K562 (cell line): ENCODE results near the gene UBE2H. TPM values are rescaled to one million over a fixed set of nuclear protein-coding genes. Genes with fewer than 3 reads are reported as not detected.

Experiments used
- DACH1 ChIP-seq: fragments of 450-650 bp; IDR thresholded peaks from 2 replicates; pipeline ENCODE4 v1.6.1; 2018; ENCODE audit not compliant: partially characterized antibody
- ELK3 ChIP-seq: fragments of 450-650 bp; formaldehyde crosslinking; IDR thresholded peaks from 2 replicates; pipeline ENCODE4 v1.4.0; 2020; ENCODE audit warnings: mild to moderate bottlenecking
- FUS ChIP-seq: fragments of 200-400 bp; formaldehyde crosslinking; optimal IDR thresholded peaks from 2 replicates; pipeline ENCODE3; 2017; ENCODE audit warnings: low read depth, low read length
- GATA2 ChIP-seq: sonication (generic); formaldehyde crosslinking; IDR thresholded peaks from 2 replicates; pipeline ENCODE4 v1.4.0; 2020; ENCODE audit warnings: mild to moderate bottlenecking, missing genetic modification reagents
- HDAC1 ChIP-seq, 2 experiments: fragments of 450-650 bp; IDR thresholded peaks; 2 replicates each; pipeline ENCODE4 v1.6.1; 2016 to 2017; ENCODE audit warnings: inconsistent platforms in 1 of 2, mild to moderate bottlenecking in 1 of 2, moderate library complexity in 1 of 2
- IRF1 ChIP-seq: sonication (generic); formaldehyde crosslinking; IDR thresholded peaks from 2 replicates; pipeline ENCODE4 v1.8.0; 2022; ENCODE audit warnings: missing genetic modification reagents, mild to moderate bottlenecking, borderline replicate concordance
- KLF1 ChIP-seq: fragments of 450-650 bp; IDR thresholded peaks from 2 replicates; pipeline ENCODE4 v1.6.1; 2016; ENCODE audit warnings: missing genetic modification characterization, missing compliant biosample characterization
- MTF1 ChIP-seq: fragments of 250-450 bp; sonication (Bioruptor Pico); IDR thresholded peaks from 2 replicates; pipeline ENCODE4 v1.9.0; 2021; ENCODE audit warnings: moderate library complexity, mild to moderate bottlenecking, inconsistent platforms, borderline replicate concordance
- NRF1 ChIP-seq, 2 experiments: fragments of 450-650 bp; IDR thresholded peaks in 1 of 2; conservative IDR thresholded peaks in 1 of 2; 2 replicates each; pipeline ENCODE4 v1.6.1; 2014; ENCODE audit warnings: mild to moderate bottlenecking in 2 of 2
- POLR3A ChIP-seq: IDR thresholded peaks from 2 replicates; pipeline ENCODE4 v1.6.1; 2011; ENCODE audit warnings: borderline replicate concordance, mild to moderate bottlenecking, moderate library complexity; ENCODE audit not compliant: insufficient read length, insufficient read depth; ENCODE audit errors: extremely low read depth
- POU5F1 ChIP-seq: fragments of 150-350 bp; IDR thresholded peaks from 2 replicates; pipeline ENCODE4 v1.6.1; 2014; ENCODE audit warnings: borderline replicate concordance, low read length, low read depth, mild to moderate bottlenecking; ENCODE audit not compliant: partially characterized antibody
- PTBP1 ChIP-seq: fragments of 200-400 bp; formaldehyde crosslinking; IDR thresholded peaks from 2 replicates; pipeline ENCODE4 v1.6.1; 2017; ENCODE audit warnings: low read depth, low read length
- RB1 ChIP-seq: fragments of 450-650 bp; IDR thresholded peaks from 2 replicates; pipeline ENCODE4 v1.6.1; 2017; ENCODE audit warnings: low read depth, mild to moderate bottlenecking
- SNRNP70 ChIP-seq: fragments of 200-400 bp; formaldehyde crosslinking; optimal IDR thresholded peaks from 2 replicates; pipeline ENCODE3; 2017; ENCODE audit warnings: low read depth, low read length
- ZBTB5 ChIP-seq: fragments of 450-650 bp; IDR thresholded peaks from 2 replicates; pipeline ENCODE4 v1.6.1; 2017; ENCODE audit warnings: antibody characterized with exemption
- ZNF12 ChIP-seq: sonication (generic); formaldehyde crosslinking; IDR thresholded peaks from 2 replicates; pipeline ENCODE4 v1.4.0; 2020; ENCODE audit warnings: mild to moderate bottlenecking, missing genetic modification reagents
- ZNF133 ChIP-seq: fragments of 250-450 bp; sonication (Bioruptor Pico); IDR thresholded peaks from 2 replicates; pipeline ENCODE4 v1.4.0; 2020; ENCODE audit warnings: mild to moderate bottlenecking
- ZNF354B ChIP-seq: fragments of 250-450 bp; sonication (Bioruptor Pico); IDR thresholded peaks from 2 replicates; pipeline ENCODE4 v1.4.0; 2020
- ZNF444 ChIP-seq: fragments of 250-450 bp; sonication (Bioruptor Pico); IDR thresholded peaks from 2 replicates; pipeline ENCODE4 v1.4.0; 2020; ENCODE audit warnings: mild to moderate bottlenecking, moderate library complexity
- ZNF584 ChIP-seq: fragments of 200-800 bp; sonication (Bioruptor generic); IDR thresholded peaks from 2 replicates; pipeline ENCODE4 v1.6.1; 2016; ENCODE audit warnings: low read depth, mild to moderate bottlenecking, missing genetic modification characterization, missing compliant biosample characterization
- ZNF740 ChIP-seq, 3 experiments: fragments of 200-800 bp in 1 of 3; sonication (Bioruptor generic) in 1 of 3; sonication (generic) in 1 of 3; formaldehyde crosslinking in 1 of 3; IDR thresholded peaks; 2 replicates each; pipeline versions ENCODE4 v1.6.1 to v1.8.0; 2016 to 2022; ENCODE audit warnings: mild to moderate bottlenecking in 2 of 3, missing compliant biosample characterization in 2 of 3, missing genetic modification characterization in 2 of 3, missing genetic modification reagents in 1 of 3
- ZNF830 ChIP-seq: fragments of 250-450 bp; sonication (Bioruptor Pico); IDR thresholded peaks from 2 replicates; pipeline ENCODE4 v1.5.0; 2021; ENCODE audit warnings: mild to moderate bottlenecking
- polyA plus RNA-seq, 8 experiments: library from polyadenylated mRNA; depleted of rRNA in 4 of 8; stranded (reverse) in 5 of 8; unstranded in 3 of 8; fragments of >200 nt; fragmentation: Nextera tagmentation in 2 of 8; fragmentation: Illumina TruSeq in 1 of 8; extraction: Ambion mirVana in 2 of 8; extraction: Trizol in 1 of 8; gene quantifications; 2 replicates each; pipeline versions ENCODE4 v1.2.1 to v1.2.3, GENCODE V29; 2011 to 2014; ENCODE audit warnings: inconsistent platforms in 1 of 8, missing spikeins in 1 of 8
- total RNA-seq, 7 experiments: library from RNA; depleted of rRNA in 6 of 7; stranded (reverse); fragments of >200 nt in 6 of 7; fragmentation: Illumina TruSeq in 2 of 7; extraction: Trizol in 2 of 7; gene quantifications; 2 replicates each; pipeline versions ENCODE4 v1.2.1 to v1.2.3, GENCODE V29; 2011 to 2021; ENCODE audit warnings: low replicate concordance in 1 of 7

The UBE2H gene
- total and polyA plus RNA-seq, 9 of the 15 experiments (the other 6 are each of a cell fraction or from before 2014, with no cell fraction given), result 6.3 to 33.0 (median 13.3) TPM

GRCh38 chr7:129825209-129825970 is 127.4 kb downstream of the UBE2H start (continued):
- TF ChIP-seq ZNF444 (no peak), FUS (no peak), DACH1 (no peak), ZNF12 (CRISPR knock-in tag) (0 out of 2 replicates have a peak, but pooled peaks have one; percentile 22), ZNF584 (no peak), NRF1 (conservative IDR thresholded peaks at IDR 0.05 in 1 of 2, IDR thresholded peaks at IDR 0.05 in 1 of 2) (no peak), ZNF133 (CRISPR knock-in tag) (no peak), ZNF740 (CRISPR knock-in tag; IDR thresholded peaks at IDR 0.05) (no peak; the same call in 1 of the 2 replicates), ZNF740 (tag; IDR thresholded peaks at IDR 0.05) (no peak), RB1 (peak; percentile 77; the same call in 1 of the 2 replicates), IRF1 (CRISPR knock-in tag) (no peak), PTBP1 (no peak), KLF1 (tag) (peak; percentile 40; the same call in 1 of the 2 replicates), SNRNP70 (no peak), GATA2 (CRISPR knock-in tag) (no peak), ZBTB5 (no peak), POLR3A (no peak), ELK3 (CRISPR knock-in tag) (0 out of 2 replicates have a peak, but pooled peaks have one; percentile 66), HDAC1 (IDR thresholded peaks at IDR 0.05) (peak in 1 of 2 experiments; percentile 52; a peak in 1 of 4 replicates), POU5F1 (no peak), ZNF830 (peak; percentile 83; the same call in 1 of the 2 replicates), MTF1 (CRISPR knock-in tag) (peak; percentile 71; the same call in 1 of the 2 replicates), ZNF354B (CRISPR knock-in tag) (no peak)
